Measurements from ENCODE around the gene TBR1. TPM values are rescaled to one million over a fixed set of nuclear protein-coding genes. Genes with fewer than 3 reads are reported as not detected.

The TBR1 gene
- total RNA-seq, 1 experiment from 2014 or later, result 0.11 TPM

DNA sequence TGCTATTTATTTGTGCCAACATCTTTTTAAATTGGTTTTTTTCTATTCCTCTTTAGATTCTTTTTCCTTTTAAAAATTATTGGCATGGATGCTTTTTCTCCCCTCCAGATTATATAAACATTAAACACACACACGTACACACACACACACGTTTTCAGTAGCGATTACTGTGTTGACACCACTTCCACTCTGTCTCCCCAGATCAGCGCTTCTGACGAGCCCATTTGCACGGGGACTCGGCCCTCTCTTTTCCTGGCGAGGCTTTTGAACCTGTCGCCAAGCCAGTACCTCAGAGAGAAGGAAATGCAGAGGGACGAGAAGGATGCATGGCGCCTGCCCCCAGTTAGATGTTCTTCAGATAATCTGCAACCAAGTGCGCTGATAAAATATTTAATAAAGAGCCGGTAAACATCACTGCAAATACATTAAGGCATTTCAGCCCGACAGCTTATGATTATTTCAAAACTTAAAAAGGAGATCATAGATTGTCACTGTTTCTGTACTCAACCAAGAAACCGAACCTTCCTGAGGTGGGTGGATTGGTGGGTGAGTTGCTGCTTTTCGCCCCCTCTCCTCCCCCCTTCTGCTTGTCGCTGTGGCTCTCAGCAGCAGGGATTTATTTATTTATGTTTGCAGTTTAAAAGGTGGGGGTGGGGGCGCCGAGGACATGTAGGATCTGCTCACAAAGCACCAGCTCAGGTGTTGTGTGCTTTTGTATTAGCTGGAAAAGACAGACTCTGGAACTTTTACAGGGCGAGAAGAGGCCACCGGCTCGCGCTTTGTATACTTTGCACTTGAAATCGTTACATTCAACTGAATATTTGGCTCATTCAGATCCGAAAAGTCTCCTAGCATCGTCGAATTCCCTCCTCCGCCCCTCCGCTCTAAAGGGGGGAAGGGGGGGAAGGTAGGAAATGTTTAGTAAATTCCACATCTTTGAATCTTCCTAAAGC, 787 bp upstream of the TBR1 start:
- BruUV-seq (replicated peaks), result no TSS peak
- DNase-seq, result peak in 1 of 2 experiments; percentile 19
- CTCF ChIA-PET, result interaction anchor here (1.1 kb wide), 1 partner anchor 178 kb away, joined by 3 read pairs; no protein-coding TSS in a partner anchor

DNA sequence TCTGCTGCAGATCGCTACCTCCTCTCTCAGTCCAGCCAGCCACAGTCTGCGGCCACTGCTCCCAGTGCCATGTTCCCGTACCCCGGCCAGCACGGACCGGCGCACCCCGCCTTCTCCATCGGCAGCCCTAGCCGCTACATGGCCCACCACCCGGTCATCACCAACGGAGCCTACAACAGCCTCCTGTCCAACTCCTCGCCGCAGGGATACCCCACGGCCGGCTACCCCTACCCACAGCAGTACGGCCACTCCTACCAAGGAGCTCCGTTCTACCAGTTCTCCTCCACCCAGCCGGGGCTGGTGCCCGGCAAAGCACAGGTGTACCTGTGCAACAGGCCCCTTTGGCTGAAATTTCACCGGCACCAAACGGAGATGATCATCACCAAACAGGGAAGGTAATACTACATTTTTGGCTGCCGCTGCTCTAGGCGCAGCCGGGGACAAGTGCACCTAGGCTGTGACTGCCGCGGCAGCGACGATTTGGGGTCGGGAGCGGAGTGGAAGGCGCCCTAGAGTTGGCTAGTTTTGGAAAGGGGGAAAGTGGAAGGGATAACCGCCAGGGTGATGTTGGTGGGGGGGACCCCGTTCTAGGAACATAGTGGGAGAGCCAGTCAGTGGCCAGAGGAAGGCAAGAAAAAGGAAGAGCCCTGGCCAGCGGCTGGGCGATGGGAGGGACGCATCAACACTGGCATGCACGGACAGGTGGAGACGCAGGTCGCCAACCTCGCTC, 776 bp downstream of the TBR1 start:
- ChIA-PET POLR2A (no interaction called here), CTCF (no interaction called here)
- H3K4me3 Mint-ChIP-seq (ENCODE audit: unreplicated experiment), result peak overlapping the region; percentile 71
- H3K27me3 Mint-ChIP-seq (ENCODE audit: insufficient read depth, unreplicated experiment), result peaks cover 45% of the 10 kb centered on the region
- peaks cover 6% of the 10 kb centered on the region for H3K27me3 ChIP-seq (replicated peaks; ENCODE audit: control insufficient read depth, insufficient read depth, low read length)
- H3K4me1 ChIP-seq, result peaks cover 18% of the 10 kb centered on the region
- no peak overlapping the region for H3K4me3 ChIP-seq (ENCODE audit: low read depth, low read length)
- H3K36me3 Mint-ChIP-seq (ENCODE audit: insufficient read depth, unreplicated experiment), result no peaks in the 10 kb centered on the region
- peak in 1 of 2 experiments; percentile 17 for DNase-seq
- no peaks in the 10 kb centered on the region for H3K9me3 Mint-ChIP-seq (ENCODE audit: unreplicated experiment)
- H3K9me3 ChIP-seq, result no peaks in the 10 kb centered on the region
- H3K36me3 ChIP-seq (ENCODE audit: control insufficient read depth, insufficient read depth, low read length), result no peaks in the 10 kb centered on the region
- BruUV-seq (replicated peaks), result no TSS peak
- peaks cover 34% of the 10 kb centered on the region for H3K4me1 Mint-ChIP-seq (ENCODE audit: low read depth, unreplicated experiment)
- intact Hi-C loops (cut with micrococcal nuclease; ENCODE audit: unreplicated experiment), result loop anchor here (2.0 kb wide), 1 partner anchor 108 kb away; the partner anchor contains the start of gene PSMD14
- TF ChIP-seq, protein P1, sequence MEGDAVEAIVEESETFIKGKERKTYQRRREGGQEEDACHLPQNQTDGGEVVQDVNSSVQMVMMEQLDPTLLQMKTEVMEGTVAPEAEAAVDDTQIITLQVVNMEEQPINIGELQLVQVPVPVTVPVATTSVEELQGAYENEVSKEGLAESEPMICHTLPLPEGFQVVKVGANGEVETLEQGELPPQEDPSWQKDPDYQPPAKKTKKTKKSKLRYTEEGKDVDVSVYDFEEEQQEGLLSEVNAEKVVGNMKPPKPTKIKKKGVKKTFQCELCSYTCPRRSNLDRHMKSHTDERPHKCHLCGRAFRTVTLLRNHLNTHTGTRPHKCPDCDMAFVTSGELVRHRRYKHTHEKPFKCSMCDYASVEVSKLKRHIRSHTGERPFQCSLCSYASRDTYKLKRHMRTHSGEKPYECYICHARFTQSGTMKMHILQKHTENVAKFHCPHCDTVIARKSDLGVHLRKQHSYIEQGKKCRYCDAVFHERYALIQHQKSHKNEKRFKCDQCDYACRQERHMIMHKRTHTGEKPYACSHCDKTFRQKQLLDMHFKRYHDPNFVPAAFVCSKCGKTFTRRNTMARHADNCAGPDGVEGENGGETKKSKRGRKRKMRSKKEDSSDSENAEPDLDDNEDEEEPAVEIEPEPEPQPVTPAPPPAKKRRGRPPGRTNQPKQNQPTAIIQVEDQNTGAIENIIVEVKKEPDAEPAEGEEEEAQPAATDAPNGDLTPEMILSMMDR (IDR thresholded peaks at IDR 0.05; ENCODE audit: insufficient read depth in 1 of 2, low read depth in 1 of 2, low read length in 1 of 2, severe bottlenecking in 1 of 2, unreplicated experiment in 1 of 2), result no peak
- H3K27ac Mint-ChIP-seq (ENCODE audit: unreplicated experiment), result no peak overlapping the region

More for the DNA sequence above, 787 bp upstream of the TBR1 start:
- H3K27me3 ChIP-seq (replicated peaks; ENCODE audit: control insufficient read depth, insufficient read depth, low read length), result peaks cover 6% of the 10 kb centered on the region
- Mint-ChIP-seq H3K4me3 (ENCODE audit: unreplicated experiment) (peak overlapping the region; percentile 71), H3K36me3 (ENCODE audit: insufficient read depth, unreplicated experiment) (no peaks in the 10 kb centered on the region), H3K9me3 (ENCODE audit: unreplicated experiment) (no peaks in the 10 kb centered on the region), H3K27ac (ENCODE audit: unreplicated experiment) (peak overlapping the region; percentile 5), H3K27me3 (ENCODE audit: insufficient read depth, unreplicated experiment) (peaks cover 38% of the 10 kb centered on the region), H3K4me1 (ENCODE audit: low read depth, unreplicated experiment) (peaks cover 34% of the 10 kb centered on the region)
- peaks cover 18% of the 10 kb centered on the region for H3K4me1 ChIP-seq
- no peaks in the 10 kb centered on the region for H3K9me3 ChIP-seq
- POLR2A ChIA-PET, result no interaction called here
- TF ChIP-seq, protein P1 (IDR thresholded peaks at IDR 0.05; ENCODE audit: insufficient read depth in 1 of 2, low read depth in 1 of 2, low read length in 1 of 2, severe bottlenecking in 1 of 2, unreplicated experiment in 1 of 2), result no peak
- peak overlapping the region; percentile 51 for H3K4me3 ChIP-seq (ENCODE audit: low read depth, low read length)
- intact Hi-C loops (cut with micrococcal nuclease; ENCODE audit: unreplicated experiment), result no loop called here
- no peaks in the 10 kb centered on the region for H3K36me3 ChIP-seq (ENCODE audit: control insufficient read depth, insufficient read depth, low read length)

All from Caco-2 (cell line).